SKM-1 (cell line): ENCODE results near the gene NDST1.

Experiments used
- DNase-seq: peaks from one replicate; lab custom pipeline; 2025; ENCODE audit not compliant: unreplicated experiment; lab: John Stamatoyannopoulos, UW

Gene NDST1

DNA sequence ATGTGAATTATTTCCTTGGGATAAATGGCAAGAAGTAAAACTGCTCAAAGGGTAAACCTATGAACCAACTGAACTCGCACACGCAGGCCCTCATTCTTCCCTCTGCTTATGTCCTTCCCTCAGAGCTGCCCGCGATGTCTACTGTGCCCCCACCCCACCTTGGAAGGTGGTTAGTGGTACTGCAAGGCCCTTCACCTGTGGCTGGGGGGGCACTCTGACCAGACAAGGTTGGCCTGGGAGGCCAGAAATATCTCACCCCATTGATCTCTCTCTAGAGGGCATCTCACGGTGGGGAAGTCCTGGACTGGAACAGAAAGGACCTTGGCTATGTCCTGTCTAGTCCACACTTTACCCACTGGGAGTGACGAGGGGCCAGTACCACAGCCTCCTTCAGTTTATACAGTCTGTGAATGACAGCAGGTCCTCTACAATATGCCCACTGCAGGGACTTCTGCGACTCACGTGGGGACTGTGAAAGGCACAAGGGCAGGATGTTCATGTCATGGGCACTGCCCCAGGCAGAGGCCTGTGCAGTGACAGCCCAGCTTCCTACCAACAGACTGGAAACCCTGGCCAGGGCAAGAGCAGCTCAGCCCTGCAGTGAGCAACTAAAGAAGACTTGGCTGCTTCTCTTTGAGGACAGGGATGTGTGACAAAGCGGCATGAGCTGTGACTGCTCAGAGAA is 75.8 kb downstream of the NDST1 start:
- no peak for DNase-seq

DNA sequence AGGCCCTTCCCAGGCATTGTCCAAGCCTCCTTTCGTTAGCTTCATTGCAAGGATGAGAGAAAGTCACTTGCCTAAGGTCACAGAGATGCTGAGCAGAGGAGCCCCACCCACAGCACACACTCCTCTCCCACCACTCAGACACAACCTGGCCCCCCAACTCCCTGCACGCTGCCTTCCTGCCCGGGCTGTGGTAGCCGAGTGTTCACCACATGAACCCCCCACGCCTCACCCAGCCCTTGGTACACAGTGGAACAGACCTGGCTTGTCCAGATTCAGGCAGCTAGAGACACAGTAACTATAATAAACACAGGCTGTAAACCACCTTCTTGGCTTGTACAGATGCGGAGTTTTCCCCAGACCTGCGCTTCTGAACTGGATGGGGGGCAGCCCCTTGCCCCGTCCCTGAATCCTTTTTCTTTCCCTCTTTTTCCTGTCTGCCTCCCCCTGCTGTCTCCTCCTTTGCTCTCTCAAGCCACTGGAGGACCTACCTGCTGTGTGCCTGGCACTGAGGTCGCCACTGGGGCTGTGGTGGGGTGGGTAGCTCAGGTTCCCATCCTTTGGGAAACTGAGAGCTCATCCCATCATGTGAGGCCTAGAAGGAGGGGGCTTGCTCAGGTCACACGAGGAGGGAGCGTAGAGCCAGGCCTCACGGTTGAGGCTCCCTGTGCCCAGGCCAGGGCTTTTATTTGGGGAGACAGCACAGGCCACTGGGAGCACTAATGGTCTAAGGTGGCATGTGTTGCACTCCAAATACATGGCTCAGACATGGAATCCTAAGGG is 76.8 kb downstream of the NDST1 start:
- DNase-seq: no peak

DNA sequence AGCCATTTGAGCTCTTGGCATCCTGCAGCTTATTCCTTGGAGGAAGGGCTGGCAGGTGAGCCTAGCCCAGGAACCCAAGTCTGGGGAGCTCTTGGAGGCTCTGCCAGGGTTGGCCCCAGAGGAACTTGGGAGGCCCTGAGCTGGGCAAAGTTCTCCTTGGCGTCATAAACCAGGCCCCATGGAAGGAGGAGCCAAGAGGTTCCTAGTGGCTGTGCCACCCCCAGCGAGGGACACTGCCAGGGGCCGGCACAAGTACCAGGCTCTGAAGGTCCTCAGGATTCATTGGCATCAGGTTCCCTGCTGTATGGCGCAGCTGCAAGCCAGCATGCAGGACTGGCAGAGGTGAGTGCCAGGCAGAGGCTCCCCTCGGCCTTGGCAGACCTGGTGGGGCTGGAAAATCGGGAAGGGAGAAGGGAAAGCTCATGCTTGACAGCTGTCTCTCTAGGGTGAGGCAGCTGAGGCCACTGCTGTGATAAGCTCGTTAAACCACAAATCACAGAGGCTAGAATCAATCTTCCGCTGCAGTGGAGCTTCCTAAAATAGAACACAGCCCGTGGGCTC is 77.9 kb downstream of the NDST1 start:
- DNase-seq: no peak

DNA sequence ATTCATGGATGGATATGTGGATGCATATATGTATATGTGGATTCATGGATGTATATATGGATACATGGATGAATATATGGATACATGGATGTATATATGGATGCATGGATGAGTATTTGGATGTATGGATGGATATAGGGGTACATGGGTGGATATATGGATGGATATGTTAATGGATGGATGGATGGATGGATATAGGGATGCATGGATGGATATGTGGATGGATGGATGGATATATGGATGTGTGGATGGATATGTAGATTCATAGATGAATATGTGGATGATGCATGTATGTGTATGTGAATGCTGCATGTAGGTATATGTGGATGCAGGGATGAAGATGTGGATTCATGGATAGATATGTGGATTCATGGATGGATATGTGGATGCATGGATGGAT is 79.1 kb downstream of the NDST1 start:
- no peak for DNase-seq

DNA sequence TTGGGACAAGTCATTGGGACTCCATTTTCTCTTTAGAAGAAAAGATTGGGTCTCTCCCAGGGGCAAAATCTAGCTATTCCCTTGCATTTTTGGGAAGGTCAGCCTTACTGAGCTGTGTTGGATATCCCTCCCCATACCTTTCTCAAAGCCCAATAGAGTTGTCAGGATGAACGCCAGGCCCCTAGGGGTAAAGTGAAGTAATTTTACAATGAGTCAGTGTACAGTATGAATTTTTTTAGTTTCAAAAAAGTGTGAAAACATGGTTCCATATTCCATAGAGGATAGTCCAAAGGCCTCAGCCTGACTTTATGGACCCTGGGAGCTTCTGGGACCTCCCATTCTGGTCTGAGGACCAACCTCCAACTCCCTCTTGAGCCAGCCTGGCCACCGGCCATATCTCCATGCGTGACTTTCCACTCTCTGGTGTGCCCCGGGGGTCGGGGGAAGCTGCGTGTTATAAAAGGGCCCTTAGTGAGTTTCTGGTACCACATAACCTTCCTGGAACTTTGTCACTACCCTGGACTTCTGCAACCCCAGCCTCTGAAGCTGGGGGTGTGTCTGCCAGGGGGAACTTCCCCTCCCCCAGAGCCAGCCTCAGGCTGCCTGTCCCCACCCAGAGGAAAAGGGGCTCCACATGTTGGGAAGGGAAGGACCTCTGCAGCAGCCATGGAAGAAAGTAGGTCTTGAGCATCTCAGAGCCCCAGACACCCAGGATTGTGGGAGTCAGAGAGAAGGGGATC is 80.1 kb downstream of the NDST1 start:
- no peak for DNase-seq

DNA sequence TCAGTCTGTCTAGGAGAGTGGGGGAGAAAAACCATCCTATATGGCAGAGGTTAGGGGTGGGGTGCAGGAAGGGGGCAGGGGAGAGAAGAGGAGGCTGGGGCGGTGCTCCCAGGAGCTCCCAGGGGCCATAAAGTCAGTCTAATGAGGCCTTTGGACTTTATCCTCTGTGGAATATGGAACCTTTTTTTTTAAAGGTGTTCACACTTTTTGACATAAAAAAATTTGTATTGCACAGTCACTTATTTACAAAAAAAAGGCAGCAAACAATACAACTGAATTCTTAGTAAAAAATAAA is 80.6 kb downstream of the NDST1 start:
- no peak for DNase-seq

DNA sequence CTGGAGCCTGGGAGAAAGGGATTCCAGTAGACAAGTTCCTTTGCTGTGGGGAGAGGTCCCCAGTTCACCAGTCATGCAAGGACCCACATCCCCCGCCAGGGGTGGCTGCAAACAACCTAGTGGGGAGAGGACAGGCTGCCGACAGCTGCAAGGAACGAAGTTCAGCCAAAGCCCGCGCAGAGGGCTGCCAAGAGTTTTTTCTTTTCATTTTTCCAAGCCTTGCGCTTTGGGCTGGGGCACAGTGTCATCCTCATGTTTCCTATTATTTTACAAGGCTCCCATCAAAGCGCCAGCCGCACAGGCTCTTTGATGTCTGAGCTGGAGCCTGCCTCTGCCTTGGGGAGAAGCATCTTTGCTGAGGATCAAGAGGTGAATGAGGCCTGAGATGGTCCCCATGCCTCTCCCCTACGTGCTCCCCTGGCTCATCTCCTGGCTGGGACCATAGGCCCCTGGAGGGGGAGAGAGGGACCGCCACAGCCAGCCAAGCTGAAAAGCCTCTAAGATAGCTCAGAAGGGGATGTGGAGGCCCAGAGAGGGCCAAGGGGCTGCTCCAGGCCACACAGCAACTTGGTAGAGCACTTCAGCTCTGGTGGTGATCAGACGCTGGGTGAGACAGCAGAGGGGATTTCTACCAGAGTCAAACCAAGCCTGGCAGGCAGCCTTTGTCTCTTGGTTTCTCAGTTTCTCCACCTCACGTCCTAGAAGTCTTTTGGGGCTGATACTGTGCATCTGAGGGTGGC is 82.1 kb downstream of the NDST1 start:
- no peak for DNase-seq

DNA sequence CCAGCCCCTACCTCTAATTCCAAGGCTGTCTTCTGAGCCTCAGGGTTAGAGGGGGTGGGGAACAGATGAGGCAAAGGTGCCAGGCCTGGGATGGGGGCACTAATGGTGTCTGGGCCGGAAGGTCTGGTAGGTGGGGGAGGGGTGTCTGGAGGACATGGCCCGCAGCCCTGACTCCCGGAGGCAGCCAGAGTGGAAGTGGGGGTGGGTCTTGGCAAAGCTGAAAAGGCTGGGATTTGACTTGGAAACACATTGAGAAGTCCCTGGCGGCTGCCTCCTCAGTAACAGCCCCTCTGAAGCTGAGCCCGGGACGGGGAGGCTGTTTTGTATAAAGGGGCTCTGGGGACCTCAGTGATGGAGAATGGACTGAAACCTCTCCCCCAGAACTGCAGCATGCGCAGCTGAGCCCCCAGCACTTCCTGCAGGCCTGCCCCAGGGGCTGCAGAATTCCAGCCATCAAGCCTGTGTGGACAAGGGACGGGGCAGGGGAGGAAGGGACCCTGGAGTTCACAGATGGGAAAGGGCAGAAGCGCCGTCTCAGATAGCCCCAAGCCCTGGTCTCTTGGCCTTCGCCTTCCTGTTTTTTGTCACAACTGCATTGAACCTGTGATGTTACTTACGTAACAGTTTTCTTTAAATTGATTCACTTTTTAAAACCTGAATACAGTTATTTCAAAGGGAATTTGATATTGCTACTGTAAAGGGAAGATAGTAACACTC is 83.2 kb downstream of the NDST1 start:
- no peak for DNase-seq

DNA sequence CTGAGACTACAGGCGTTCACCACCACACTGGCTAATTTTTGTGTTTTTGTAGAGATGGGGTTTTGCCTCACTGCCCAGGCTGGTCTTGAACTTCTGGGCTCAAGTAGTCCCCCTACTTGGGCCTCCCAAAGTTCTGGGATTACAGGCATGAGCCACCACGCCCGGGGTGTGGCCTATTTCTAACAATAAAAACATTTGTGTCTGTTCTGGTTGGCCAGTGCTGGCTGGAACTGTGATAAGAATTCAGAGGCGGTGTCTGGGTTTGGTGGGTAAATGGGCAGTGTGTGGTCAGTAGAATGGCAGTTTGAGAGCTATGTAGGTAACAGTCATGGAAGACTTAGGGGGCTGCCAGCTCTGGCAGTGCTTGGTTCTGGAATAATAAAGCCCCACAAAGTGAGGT is 85.7 kb downstream of the NDST1 start:
- no peak for DNase-seq

DNA sequence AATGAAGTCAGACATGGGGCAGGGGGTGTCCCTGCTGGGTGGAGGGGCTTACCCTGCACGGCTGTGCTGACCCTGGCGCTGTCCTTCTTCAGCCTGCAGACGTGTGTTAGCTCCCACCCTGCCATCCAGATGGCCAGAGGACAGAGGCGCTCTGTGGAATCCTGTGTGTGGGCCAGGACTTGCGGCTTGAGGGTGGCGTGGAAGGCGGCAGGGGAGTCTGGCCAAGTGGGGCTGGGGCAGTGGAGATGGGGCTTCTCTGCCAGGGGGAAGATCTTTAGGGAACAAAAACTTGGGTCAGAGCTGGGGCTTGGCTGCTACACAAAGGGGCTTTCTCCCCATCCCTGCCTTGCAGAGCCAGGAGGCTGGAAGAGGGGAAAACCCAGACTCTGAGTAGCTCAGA is 86.1 kb downstream of the NDST1 start:
- DNase-seq: no peak

DNA sequence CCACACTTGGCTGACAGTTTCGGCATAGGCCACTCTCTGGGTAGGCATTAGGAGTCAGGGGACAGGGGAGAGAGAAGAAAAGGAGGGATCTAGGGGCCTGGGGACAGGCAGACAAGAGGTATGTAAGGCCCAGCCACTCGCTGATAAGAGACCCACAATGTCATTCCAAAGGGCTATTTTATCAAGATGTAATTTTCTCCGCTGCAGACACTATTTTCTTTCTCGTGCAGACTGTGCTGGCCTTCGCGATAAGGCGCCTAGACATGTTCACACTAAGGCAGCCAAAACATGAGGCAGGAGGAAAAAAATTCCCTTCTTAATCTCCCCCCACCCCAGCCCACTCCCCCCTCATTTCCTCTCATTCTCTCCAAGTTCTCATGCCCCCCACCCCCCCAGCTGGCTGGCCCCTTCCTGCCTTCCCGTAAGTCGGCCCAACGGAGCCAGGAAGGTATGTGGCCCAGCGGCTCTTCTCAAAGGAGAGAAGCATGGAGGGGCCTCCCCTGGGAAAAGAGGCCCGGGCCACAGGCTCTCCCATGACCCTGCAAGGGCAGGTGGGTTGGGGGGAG is 87.6 kb downstream of the NDST1 start:
- DNase-seq: no peak

DNA sequence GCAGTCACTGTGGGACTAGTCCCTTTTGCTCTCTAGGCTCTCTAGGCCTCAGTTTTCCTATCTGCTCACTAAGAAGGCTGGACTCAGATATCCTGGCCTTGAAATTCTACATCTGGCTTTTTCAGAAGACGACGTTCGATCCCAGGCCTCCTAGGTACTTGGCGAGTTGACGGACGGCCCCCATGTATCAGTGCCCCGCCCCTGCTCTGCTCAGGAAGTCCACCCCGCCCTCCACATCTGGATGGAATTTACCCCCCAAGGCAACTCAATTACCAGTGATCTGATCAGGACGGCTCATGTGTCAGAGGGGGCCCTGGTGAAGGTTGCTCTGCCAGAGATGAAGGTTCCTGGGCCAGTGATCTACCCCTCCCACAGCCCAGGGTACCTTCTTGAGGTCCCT is 88.4 kb downstream of the NDST1 start:
- no peak for DNase-seq

DNA sequence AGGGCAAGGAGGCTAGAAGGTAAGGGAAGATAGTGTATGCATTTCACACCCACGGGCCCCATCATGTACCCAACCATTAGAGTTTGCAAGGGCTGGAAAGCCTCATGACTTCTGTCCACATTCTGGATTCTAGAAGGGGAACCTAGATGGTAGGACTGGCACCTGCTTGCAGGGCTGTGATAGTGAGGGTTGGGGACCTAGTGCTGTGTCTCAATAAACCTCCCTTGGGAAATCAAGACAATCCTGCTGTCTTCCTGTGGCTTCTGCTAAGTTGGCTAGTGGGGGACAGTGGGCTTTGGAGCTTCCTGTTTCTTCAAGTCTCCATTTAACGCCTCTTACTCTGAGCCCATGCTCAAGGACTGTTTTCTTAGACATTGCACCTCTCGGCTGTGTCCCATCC is 88.9 kb downstream of the NDST1 start:
- DNase-seq: no peak

DNA sequence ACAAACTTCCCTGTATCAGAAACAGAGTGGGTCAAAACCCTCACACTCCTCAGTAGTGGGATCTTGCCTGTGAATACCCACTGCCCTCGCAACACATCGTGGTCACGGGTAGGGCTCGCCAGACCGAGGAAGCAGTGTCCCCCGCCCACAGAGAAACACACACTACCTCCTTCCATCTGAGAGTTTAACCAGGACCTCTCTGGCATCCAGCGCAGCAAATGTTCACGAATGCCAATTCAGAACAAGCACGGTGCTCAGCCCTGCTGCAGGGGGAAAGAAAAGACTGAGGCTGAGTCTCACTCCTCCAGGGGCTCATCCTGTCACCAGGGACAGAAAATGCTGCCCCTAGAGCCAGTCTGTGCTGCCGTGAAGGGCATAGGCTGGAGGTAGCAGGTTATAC is 90.1 kb downstream of the NDST1 start:
- no peak for DNase-seq

DNA sequence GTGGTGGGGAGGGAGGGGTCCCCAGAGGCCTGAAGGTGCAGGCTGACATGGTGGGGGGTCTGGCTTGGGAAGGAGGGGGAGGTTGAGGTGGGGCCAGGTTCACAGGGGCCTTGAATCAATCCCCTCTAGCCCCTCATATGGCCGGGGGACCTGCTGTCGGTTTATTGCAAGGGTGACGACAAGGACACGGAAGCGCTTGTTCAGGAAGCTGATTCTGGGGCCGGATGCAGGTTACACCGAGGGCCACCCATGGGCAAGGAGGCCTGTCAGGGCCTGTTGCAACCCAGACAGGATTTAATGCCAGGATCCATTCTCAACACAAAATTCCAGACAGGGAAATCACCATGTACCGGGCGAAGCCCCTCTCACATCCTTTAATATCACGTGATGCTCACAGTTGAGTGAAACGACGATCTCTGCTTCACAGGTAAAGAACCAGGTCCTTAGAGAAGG is 90.9 kb downstream of the NDST1 start:
- DNase-seq: no peak

DNA sequence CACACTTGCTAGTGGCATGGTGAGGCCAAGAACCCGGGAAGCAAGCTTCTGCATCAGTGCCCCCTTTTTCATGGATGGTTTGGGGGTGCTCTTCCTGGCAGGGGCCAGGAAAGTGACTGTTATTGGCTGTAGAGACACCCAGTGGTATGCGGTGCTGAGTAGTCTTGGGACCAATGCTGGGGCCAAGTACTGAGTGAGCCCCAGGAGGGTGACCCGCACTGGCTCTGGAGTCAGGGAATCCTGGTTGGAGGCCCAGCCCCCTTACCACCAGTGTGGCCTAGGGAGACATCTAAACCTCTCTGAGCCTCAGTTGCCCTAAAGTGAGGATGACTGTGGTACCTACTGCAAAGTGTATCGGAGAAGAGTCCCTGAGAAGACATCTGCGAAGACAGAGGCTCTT is 91.3 kb downstream of the NDST1 start:
- no peak for DNase-seq

DNA sequence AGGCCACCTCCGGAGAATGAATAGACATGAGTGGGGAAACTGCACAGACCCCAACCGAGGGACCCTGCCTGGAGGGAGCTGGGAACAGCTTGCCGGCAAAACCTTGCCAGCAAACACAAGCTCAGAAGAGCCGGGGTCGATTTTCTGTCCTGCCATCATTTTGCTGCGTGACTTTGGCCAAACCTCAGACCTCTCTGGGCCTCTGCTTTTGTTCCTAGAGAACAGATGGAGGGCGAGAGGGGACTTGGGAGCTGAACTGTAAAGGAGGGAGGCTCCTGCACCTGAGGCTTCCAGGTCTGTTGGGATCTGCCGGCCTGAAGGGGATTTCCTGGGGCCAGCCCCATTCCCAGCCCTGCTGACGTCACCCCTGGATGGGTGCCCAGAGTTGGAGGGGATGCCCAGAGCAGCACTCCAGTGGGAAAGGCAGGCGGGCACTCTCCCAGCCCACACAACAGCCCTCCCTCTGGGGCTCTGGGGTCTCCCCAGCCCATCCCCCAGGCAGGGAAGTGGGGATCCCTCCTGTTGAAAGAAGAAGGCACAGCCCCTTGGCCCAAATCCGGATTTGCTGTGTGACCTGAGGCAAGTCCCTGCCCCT is 92.1 kb downstream of the NDST1 start:
- no peak for DNase-seq

DNA sequence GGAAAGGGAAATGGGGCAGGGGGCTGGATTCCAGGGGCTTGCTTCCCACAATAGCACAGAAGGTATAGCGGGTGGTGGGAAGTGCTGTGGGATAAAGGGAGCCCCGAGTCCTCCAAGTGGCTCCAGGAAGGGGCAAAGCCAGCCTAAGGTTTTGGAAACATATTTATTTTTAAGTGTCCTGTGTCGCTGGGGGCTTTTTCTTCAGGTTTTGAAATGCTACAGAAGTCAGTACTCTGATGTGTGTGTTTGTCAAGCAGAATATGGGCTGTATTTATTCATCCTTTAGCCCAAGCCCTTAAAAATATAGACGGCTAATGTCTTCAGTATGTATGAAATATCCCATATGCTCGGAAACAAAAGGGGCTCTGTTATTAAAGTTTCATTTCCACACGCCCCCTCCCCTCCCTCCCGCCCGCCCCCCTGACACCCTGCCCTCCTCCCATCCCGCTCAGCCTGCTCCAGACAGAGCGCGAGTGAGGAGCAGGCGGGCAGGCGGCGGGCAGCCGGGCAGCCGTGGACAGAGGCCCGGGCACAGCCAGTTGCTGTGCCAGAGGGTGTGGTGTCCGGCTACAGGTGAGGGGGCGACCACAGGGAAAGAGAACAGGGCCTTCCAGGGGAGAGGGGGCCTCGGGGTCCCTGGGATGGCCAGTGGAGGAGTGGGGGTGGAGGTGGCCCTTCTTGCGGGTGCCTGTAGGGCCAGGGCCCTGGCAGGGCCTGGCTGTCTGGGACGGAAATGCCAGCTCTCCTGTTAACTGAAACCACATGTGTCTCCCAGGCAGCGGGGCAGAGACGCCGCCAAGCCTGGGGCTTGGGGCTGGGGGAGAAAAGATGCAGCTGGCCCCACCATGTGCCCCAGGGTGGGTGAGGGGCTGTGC is 92.9 kb downstream of the NDST1 start:
- no peak for DNase-seq
